ENCODE measurements around the gene PRKACG.

Gene PRKACG

GRCh38 chr9:68975365-68976043 is 38.4 kb downstream of the PRKACG start:
- H3K27ac ChIP-seq (ENCODE audit: low read depth, low read length, poor library complexity, severe bottlenecking), result no peak overlapping the region
- TF ChIP-seq CTCF (IDR thresholded peaks at IDR 0.05; ENCODE audit: low read length) (no peak), EZH2 (IDR thresholded peaks at IDR 0.05; ENCODE audit: borderline replicate concordance, low read length) (no peak)
- no peak overlapping the region for H3K9ac ChIP-seq (ENCODE audit: low read length)
- peaks cover 13% of the 10 kb centered on the region for H3K4me1 ChIP-seq (ENCODE audit: insufficient read depth, low read length, severe bottlenecking)
- no peaks in the 10 kb centered on the region for H3K27me3 ChIP-seq (ENCODE audit: insufficient read depth, low read length)
- no peak overlapping the region for H3K4me3 ChIP-seq (ENCODE audit: low read depth, low read length, poor library complexity, severe bottlenecking)
- no peaks in the 10 kb centered on the region for H3K79me2 ChIP-seq (ENCODE audit: insufficient read depth, low read length)
- no peaks in the 10 kb centered on the region for H4K20me1 ChIP-seq (ENCODE audit: insufficient read depth, low read length)
- H3K9me3 ChIP-seq (ENCODE audit: low read length), result no peaks in the 10 kb centered on the region
- no peak overlapping the region for H3K4me2 ChIP-seq (ENCODE audit: low read length)
- no peaks in the 10 kb centered on the region for H3K36me3 ChIP-seq (ENCODE audit: insufficient read depth, low read length)
- H3K9me2 ChIP-seq (ENCODE audit: low read depth, low read length), result no peaks in the 10 kb centered on the region
- H3F3A ChIP-seq (ENCODE audit: insufficient read depth, low read length), result no peaks in the 10 kb centered on the region
- no peak overlapping the region for H2AFZ ChIP-seq (ENCODE audit: low read length)

- H3K4me2 ChIP-seq (ENCODE audit: low read length), result no peak overlapping the region
Measured at GRCh38 chr9:68974901-68975300, 39.0 kb downstream of the PRKACG start.

GRCh38 chr9:68974431-68974830 is 39.5 kb downstream of the PRKACG start:
- H3K4me2 ChIP-seq (ENCODE audit: low read length), result no peak overlapping the region
- no peaks in the 10 kb centered on the region for H3K79me2 ChIP-seq (ENCODE audit: insufficient read depth, low read length)

More at GRCh38 chr9:68974901-68975300, 39.0 kb downstream of the PRKACG start:
- Histone ChIP-seq H3F3A (ENCODE audit: insufficient read depth, low read length) (no peaks in the 10 kb centered on the region), H2AFZ (ENCODE audit: low read length) (no peak overlapping the region), H3K9ac (ENCODE audit: low read length) (no peak overlapping the region), H3K9me2 (ENCODE audit: low read depth, low read length) (no peaks in the 10 kb centered on the region), H3K27ac (ENCODE audit: low read depth, low read length, poor library complexity, severe bottlenecking) (no peak overlapping the region), H3K36me3 (ENCODE audit: insufficient read depth, low read length) (no peaks in the 10 kb centered on the region), H3K27me3 (ENCODE audit: insufficient read depth, low read length) (no peaks in the 10 kb centered on the region), H3K4me1 (ENCODE audit: insufficient read depth, low read length, severe bottlenecking) (peaks cover 7% of the 10 kb centered on the region), H4K20me1 (ENCODE audit: insufficient read depth, low read length) (no peaks in the 10 kb centered on the region), H3K79me2 (ENCODE audit: insufficient read depth, low read length) (no peaks in the 10 kb centered on the region), H3K4me3 (ENCODE audit: low read depth, low read length, poor library complexity, severe bottlenecking) (no peak overlapping the region), H3K9me3 (ENCODE audit: low read length) (no peaks in the 10 kb centered on the region)
- TF ChIP-seq EZH2 (IDR thresholded peaks at IDR 0.05; ENCODE audit: borderline replicate concordance, low read length), result no peak
- no peak for TF ChIP-seq CTCF (IDR thresholded peaks at IDR 0.05; ENCODE audit: low read length)

More at GRCh38 chr9:68974431-68974830, 39.5 kb downstream of the PRKACG start:
- H3K9ac ChIP-seq (ENCODE audit: low read length), result no peak overlapping the region
- no peak overlapping the region for H2AFZ ChIP-seq (ENCODE audit: low read length)
- H3K27me3 ChIP-seq (ENCODE audit: insufficient read depth, low read length), result no peaks in the 10 kb centered on the region
- TF ChIP-seq CTCF (IDR thresholded peaks at IDR 0.05; ENCODE audit: low read length), result no peak
- no peak for TF ChIP-seq EZH2 (IDR thresholded peaks at IDR 0.05; ENCODE audit: borderline replicate concordance, low read length)
- no peaks in the 10 kb centered on the region for H3K36me3 ChIP-seq (ENCODE audit: insufficient read depth, low read length)
- peaks cover 2% of the 10 kb centered on the region for H3K4me1 ChIP-seq (ENCODE audit: insufficient read depth, low read length, severe bottlenecking)
- no peak overlapping the region for H3K4me3 ChIP-seq (ENCODE audit: low read depth, low read length, poor library complexity, severe bottlenecking)
- no peaks in the 10 kb centered on the region for H3K9me3 ChIP-seq (ENCODE audit: low read length)
- no peaks in the 10 kb centered on the region for H3K9me2 ChIP-seq (ENCODE audit: low read depth, low read length)
- H3K27ac ChIP-seq (ENCODE audit: low read depth, low read length, poor library complexity, severe bottlenecking), result no peak overlapping the region
- no peaks in the 10 kb centered on the region for H3F3A ChIP-seq (ENCODE audit: insufficient read depth, low read length)
- no peaks in the 10 kb centered on the region for H4K20me1 ChIP-seq (ENCODE audit: insufficient read depth, low read length)
